ENCODE data around the gene ZNF213.

Gene ZNF213

GRCh38 chr16:3144321-3144983 lies 9.6 kb downstream of the ZNF213 start:
- no peak overlapping the region for H3K4me3 Mint-ChIP-seq
- DNase-seq (no peak), ATAC-seq (replicated peaks) (no peak)
- H3K4me1 Mint-ChIP-seq = peaks cover 6 to 7% of the 10 kb centered on the region in 2 donors
- H3K9me3 Mint-ChIP-seq = no peaks in the 10 kb centered on the region
- H3K27me3 Mint-ChIP-seq = peaks cover 0 to 6% of the 10 kb centered on the region in 2 donors
- H3K27ac Mint-ChIP-seq = no peak overlapping the region
- peaks cover 16 to 27% of the 10 kb centered on the region in 2 donors for H3K36me3 Mint-ChIP-seq

DNA sequence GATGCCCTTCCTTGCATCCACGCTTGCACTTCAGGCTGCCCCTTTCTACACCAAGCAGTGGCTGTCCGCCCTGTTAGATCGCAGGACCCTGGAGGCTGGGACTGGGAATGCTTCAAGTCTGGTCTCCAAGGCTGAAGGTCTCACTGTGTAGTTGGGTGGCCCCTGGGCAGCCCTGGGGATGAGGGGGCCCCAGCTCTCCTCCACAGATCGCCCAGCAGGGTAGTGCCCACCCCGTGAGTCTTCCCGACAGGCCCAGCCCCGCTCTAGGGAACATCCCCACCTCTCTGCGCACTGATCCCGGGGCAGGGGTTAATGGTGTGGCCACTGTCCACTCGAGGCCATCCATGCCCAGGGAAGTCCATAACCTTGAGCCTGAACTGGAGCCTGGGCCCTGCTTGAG lies 10.3 kb downstream of the ZNF213 start:
- Mint-ChIP-seq H3K4me1 (peaks cover 9 to 12% of the 10 kb centered on the region in 2 donors), H3K36me3 (peaks cover 11 to 24% of the 10 kb centered on the region in 2 donors), H3K27me3 (peaks cover 0 to 6% of the 10 kb centered on the region in 2 donors), H3K4me3 (no peak overlapping the region), H3K27ac (no peak overlapping the region), H3K9me3 (no peaks in the 10 kb centered on the region)
- DNase-seq (no peak), ATAC-seq (replicated peaks) (no peak)

DNA sequence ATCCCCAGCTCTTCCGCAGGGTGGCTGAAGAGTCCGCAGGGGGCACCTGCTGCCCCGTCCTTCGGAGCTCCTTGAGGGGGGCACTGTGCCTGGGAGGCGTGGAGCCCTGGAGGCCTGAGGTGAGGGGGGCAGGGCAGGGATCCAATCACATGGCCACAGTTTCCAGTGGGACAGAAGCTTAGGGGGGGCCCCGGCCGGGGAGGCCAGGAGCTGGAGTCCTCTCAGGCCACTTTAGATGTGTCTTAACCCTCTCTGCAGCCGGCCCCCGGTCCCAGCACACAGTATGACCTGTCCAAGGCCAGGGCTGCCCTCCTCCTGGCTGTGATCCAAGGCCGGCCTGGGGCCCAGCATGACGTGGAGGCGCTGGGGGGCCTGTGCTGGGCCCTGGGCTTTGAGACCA lies 10.8 kb downstream of the ZNF213 start:
- H3K27ac Mint-ChIP-seq = no peak overlapping the region
- peaks cover 11 to 15% of the 10 kb centered on the region in 2 donors for H3K4me1 Mint-ChIP-seq
- DNase-seq (no peak), ATAC-seq (replicated peaks) (no peak)
- no peaks in the 10 kb centered on the region for H3K9me3 Mint-ChIP-seq
- peaks cover 12 to 24% of the 10 kb centered on the region in 2 donors for H3K36me3 Mint-ChIP-seq
- peaks cover 0 to 8% of the 10 kb centered on the region in 2 donors for H3K27me3 Mint-ChIP-seq
- H3K4me3 Mint-ChIP-seq = no peak overlapping the region

DNA sequence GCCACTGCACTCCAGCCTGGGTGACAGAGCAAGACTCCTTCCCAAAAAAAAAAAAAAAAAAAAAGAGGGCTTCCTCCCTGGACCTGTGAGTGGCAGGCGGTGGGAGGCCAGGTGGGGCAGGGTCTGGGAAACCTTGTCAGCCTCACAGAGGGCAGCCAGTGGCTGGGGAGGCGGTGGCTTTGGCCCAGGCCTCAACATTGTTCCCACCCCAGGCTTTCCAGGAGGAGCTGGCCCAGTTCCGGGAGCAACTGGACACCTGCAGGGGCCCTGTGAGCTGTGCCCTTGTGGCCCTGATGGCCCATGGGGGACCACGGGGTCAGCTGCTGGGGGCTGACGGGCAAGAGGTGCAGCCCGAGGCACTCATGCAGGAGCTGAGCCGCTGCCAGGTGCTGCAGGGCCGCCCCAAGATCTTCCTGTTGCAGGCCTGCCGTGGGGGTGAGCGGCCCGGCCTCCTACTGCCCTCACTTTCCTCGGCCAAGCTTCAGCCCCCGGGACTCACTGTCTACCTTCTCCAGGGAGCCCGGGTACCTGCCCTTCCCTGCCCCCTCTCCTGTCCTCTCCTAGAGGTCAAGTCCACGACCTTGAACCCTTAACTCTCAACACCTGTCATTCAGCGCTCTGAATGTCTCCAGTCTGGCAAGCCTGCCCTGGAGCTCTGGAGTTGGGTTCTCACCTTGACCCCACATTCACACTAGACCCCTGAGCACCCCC lies 12.4 kb downstream of the ZNF213 start:
- Mint-ChIP-seq H3K4me1 (peaks cover 16 to 25% of the 10 kb centered on the region in 2 donors), H3K9me3 (peaks cover 0 to 1% of the 10 kb centered on the region in 2 donors), H3K27me3 (peaks cover 0 to 11% of the 10 kb centered on the region in 2 donors), H3K36me3 (peaks cover 8 to 16% of the 10 kb centered on the region in 2 donors), H3K27ac (no peak overlapping the region), H3K4me3 (no peak overlapping the region)
- no peak for ATAC-seq (replicated peaks)
- no peak for DNase-seq

DNA sequence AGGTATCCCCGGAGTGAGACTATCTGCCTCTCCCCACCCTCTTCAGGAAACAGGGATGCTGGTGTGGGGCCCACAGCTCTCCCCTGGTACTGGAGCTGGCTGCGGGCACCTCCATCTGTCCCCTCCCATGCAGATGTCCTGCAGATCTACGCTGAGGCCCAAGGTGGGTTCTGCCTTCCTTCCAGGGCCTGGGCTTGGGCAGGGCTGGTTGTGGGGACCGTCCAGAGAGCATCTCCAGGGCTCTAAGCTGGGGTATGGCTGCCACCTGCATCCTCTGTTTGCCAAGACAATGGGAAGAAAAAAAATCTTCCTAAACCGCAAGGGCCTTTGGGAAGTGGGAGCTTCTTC lies 12.9 kb downstream of the ZNF213 start:
- H3K4me1 Mint-ChIP-seq = peaks cover 17 to 30% of the 10 kb centered on the region in 2 donors
- H3K27ac Mint-ChIP-seq = no peak overlapping the region
- H3K27me3 Mint-ChIP-seq = peaks cover 3 to 11% of the 10 kb centered on the region in 2 donors
- DNase-seq (no peak), ATAC-seq (replicated peaks) (no peak)
- H3K4me3 Mint-ChIP-seq = no peak overlapping the region
- peaks cover 0 to 1% of the 10 kb centered on the region in 2 donors for H3K9me3 Mint-ChIP-seq
- peaks cover 7 to 14% of the 10 kb centered on the region in 2 donors for H3K36me3 Mint-ChIP-seq

DNA sequence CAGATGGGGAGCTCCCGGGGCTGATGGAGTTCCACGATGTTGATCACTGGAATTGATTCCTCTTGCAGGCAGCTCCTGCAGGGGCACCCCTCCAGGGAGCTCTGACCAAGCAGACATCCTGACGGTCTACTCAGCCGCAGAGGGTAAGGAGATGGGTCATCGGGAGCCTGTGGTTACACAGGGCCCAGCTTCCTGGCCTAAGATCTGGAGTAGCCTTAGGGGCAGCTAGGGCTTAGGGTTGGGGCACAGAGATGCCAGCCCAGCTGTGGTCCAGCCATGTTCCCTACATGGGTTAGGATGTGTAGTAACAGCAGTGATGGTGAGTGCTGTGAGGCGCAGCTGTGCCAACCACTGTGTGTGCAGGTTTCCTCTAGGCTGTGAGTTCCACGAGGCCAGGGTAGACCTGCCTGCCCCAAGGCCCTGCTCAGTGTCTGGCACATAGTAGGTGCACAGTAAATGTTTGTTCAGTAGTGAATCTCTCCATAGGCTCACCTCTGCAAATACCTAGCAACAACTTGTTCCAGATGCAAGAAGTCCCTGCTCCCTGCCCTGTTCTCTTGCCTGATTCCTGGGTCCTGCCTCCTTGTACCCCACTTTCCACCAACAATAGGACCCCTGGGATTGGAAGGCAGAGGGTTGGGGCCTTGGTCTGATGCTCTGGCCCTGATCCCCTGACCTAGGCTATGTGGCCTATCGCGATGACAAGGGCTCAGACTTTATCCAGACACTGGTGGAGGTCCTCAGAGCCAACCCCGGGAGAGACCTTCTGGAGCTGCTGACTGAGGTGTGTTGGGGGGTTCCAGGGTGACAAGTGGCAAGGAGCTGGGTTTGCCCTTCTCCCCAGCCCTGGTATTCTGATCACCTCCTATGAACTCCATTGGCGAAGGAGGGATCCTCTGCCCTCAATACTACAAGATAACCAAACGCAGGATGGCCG lies 13.7 kb downstream of the ZNF213 start:
- Mint-ChIP-seq H3K4me1 (peaks cover 19 to 32% of the 10 kb centered on the region in 2 donors), H3K4me3 (peak overlapping the region; percentile 92 to 95), H3K9me3 (peaks cover 0 to 1% of the 10 kb centered on the region in 2 donors), H3K36me3 (peaks cover 7 to 11% of the 10 kb centered on the region in 2 donors), H3K27me3 (peaks cover 5 to 11% of the 10 kb centered on the region in 2 donors), H3K27ac (peak overlapping the region; percentile 75)
- DNase-seq (no peak), ATAC-seq (replicated peaks) (no peak)

- H3K9me3 Mint-ChIP-seq = peaks cover 1% of the 10 kb centered on the region in 2 donors
- peak overlapping the region; percentile 92 to 95 for H3K4me3 Mint-ChIP-seq
Observed at GRCh38 chr16:3149193-3149530, 14.3 kb downstream of the ZNF213 start.

GRCh38 chr16:3149630-3150345 lies 15.0 kb downstream of the ZNF213 start:
- peak; percentile 60 for DNase-seq
- H3K4me1 Mint-ChIP-seq = peaks cover 22 to 32% of the 10 kb centered on the region in 2 donors
- peaks cover 7 to 11% of the 10 kb centered on the region in 2 donors for H3K36me3 Mint-ChIP-seq
- peak overlapping the region; percentile 92 to 95 for H3K4me3 Mint-ChIP-seq
- H3K9me3 Mint-ChIP-seq = peaks cover 1 to 4% of the 10 kb centered on the region in 2 donors
- ATAC-seq (replicated peaks) = peak; percentile 40 to 53
- peak overlapping the region; percentile 89 for H3K27ac Mint-ChIP-seq
- peaks cover 5 to 11% of the 10 kb centered on the region in 2 donors for H3K27me3 Mint-ChIP-seq

More at GRCh38 chr16:3149193-3149530, 14.3 kb downstream of the ZNF213 start:
- peaks cover 7 to 11% of the 10 kb centered on the region in 2 donors for H3K36me3 Mint-ChIP-seq
- DNase-seq (no peak), ATAC-seq (replicated peaks) (no peak)
- H3K4me1 Mint-ChIP-seq = peaks cover 20 to 32% of the 10 kb centered on the region in 2 donors
- H3K27me3 Mint-ChIP-seq = peaks cover 5 to 11% of the 10 kb centered on the region in 2 donors
- peak overlapping the region; percentile 75 for H3K27ac Mint-ChIP-seq

DNA sequence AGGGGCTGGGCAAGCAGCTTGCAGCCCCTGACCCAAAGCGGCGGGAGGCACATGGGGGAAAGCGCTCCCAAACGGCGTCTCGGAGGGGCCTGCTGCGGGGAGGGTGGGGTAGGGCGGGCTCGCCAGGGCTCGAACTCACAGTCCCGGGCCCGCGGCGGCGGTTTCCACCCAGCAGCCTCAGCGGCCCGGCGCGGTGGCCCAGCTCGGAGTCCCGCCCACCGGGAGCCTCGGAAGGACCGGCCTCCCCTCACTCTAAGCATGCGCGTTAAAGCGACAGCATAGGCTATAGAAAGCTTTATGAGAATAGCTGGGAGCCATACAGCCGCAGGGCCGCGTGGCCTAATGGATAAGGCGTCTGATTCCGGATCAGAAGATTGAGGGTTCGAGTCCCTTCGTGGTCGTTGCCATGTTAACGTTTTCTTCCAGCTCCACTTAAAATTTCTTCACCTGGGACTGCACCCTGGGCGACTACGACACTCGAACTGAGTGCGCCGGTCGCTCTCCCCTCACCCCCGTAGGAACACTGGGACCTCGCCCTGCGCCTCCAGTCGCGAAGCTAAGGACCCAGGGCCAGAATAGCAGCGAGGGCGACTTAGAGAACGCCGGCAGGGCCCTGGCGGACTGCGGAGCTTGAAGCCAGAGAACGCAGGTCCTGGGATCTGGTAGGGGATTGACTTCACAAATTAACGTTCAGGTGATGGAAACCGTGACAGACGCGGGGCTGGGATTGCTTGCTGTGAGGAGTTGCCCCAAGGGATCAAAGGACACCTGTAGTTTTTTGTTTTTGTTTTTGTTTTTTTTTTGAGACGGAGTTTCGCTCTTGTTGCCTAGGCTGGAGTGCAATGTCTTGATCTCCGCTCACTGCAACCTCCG lies 15.8 kb downstream of the ZNF213 start:
- H3K4me3 Mint-ChIP-seq = peak overlapping the region; percentile 92 to 95
- peak; percentile 98 for DNase-seq
- H3K36me3 Mint-ChIP-seq = peaks cover 7 to 11% of the 10 kb centered on the region in 2 donors
- peak; percentile 83 to 90 for ATAC-seq (replicated peaks)
- H3K27ac Mint-ChIP-seq = peak overlapping the region; percentile 98
- peaks cover 4% of the 10 kb centered on the region in 2 donors for H3K9me3 Mint-ChIP-seq
- H3K27me3 Mint-ChIP-seq = peaks cover 5 to 11% of the 10 kb centered on the region in 2 donors
- peaks cover 23 to 32% of the 10 kb centered on the region in 2 donors for H3K4me1 Mint-ChIP-seq

- Mint-ChIP-seq H3K4me1 (peaks cover 23 to 32% of the 10 kb centered on the region in 2 donors), H3K27me3 (peaks cover 5 to 11% of the 10 kb centered on the region in 2 donors)
Observed at GRCh38 chr16:3152027-3152276, 17.1 kb downstream of the ZNF213 start.

GRCh38 chr16:3152277-3152990 lies 17.6 kb downstream of the ZNF213 start:
- Mint-ChIP-seq H3K36me3 (peaks cover 9 to 13% of the 10 kb centered on the region in 2 donors), H3K27me3 (peaks cover 5 to 10% of the 10 kb centered on the region in 2 donors), H3K27ac (peak overlapping the region; percentile 96), H3K9me3 (peaks cover 4% of the 10 kb centered on the region in 2 donors), H3K4me1 (peaks cover 25 to 36% of the 10 kb centered on the region in 2 donors), H3K4me3 (peak overlapping the region; percentile 76 to 79)
- ATAC-seq (replicated peaks) (peak in 1 of 2 donors; percentile 24), DNase-seq (peak; percentile 77)

More at GRCh38 chr16:3152027-3152276, 17.1 kb downstream of the ZNF213 start:
- DNase-seq (no peak), ATAC-seq (replicated peaks) (no peak)
- Mint-ChIP-seq H3K27ac (peak overlapping the region; percentile 96), H3K36me3 (peaks cover 7 to 11% of the 10 kb centered on the region in 2 donors), H3K4me3 (peak overlapping the region; percentile 76 to 79), H3K9me3 (peaks cover 4% of the 10 kb centered on the region in 2 donors)

- H3K4me1 Mint-ChIP-seq = peaks cover 31 to 42% of the 10 kb centered on the region in 2 donors
- H3K9me3 Mint-ChIP-seq = peaks cover 4% of the 10 kb centered on the region in 2 donors
- H3K27ac Mint-ChIP-seq = peak overlapping the region; percentile 96
- H3K36me3 Mint-ChIP-seq = peaks cover 13 to 18% of the 10 kb centered on the region in 2 donors
- ATAC-seq (replicated peaks) = no peak
- H3K27me3 Mint-ChIP-seq = peaks cover 8 to 10% of the 10 kb centered on the region in 2 donors
- peak overlapping the region; percentile 76 to 79 for H3K4me3 Mint-ChIP-seq
- DNase-seq = no peak
Observed at GRCh38 chr16:3152991-3153368, 18.2 kb downstream of the ZNF213 start.

Data from stimulated activated naive B cell treated with anti-CD40 and anti-IgM and Interleukin-4, amounts not matched to agents 10 μg/mL and 1 μg/mL and 100 μg/mL, for 72 hours (primary cell).